T follicular helper cell (primary cell): ENCODE data around the gene SZT2.
A peak's percentile ranks its signal among the peaks of the same experiment; 100 is the strongest.
"Not testable (repeated sequence)": the region's sequence is repeated elsewhere in the genome, so short reads cannot be mapped to it uniquely, and the experiment has no call there.

Experiments
- DNase-seq: peaks from one replicate; pipeline ENCODE4 v3.0.0-alpha.2; 2020; ENCODE audit warnings: low read depth

SZT2 gene

GRCh38 chr1:43454270-43455011 lies 64.7 kb downstream of the SZT2 start:
- peak; percentile 24 for DNase-seq

- DNase-seq: no peak
Observed at GRCh38 chr1:43455213-43455889, 65.7 kb downstream of the SZT2 start.

GRCh38 chr1:43458379-43458778 lies 68.7 kb downstream of the SZT2 start:
- not testable (repeated sequence) for DNase-seq

- no peak for DNase-seq
Observed at GRCh38 chr1:43460988-43461693, 71.4 kb downstream of the SZT2 start.

- no peak for DNase-seq
Observed at GRCh38 chr1:43463479-43463878, 73.8 kb downstream of the SZT2 start.

- DNase-seq: no peak
Observed at GRCh38 chr1:43464681-43465504, 75.2 kb downstream of the SZT2 start.

GRCh38 chr1:43465505-43466067 lies 75.9 kb downstream of the SZT2 start:
- DNase-seq: no peak

GRCh38 chr1:43466403-43466802 lies 76.7 kb downstream of the SZT2 start:
- no peak for DNase-seq

GRCh38 chr1:43468414-43468813 lies 78.7 kb downstream of the SZT2 start:
- DNase-seq: no peak

- no peak for DNase-seq
Observed at GRCh38 chr1:43469932-43470331, 80.2 kb downstream of the SZT2 start.

- no peak for DNase-seq
Observed at GRCh38 chr1:43472087-43472462, 82.4 kb downstream of the SZT2 start.

- not testable (repeated sequence) for DNase-seq
Observed at GRCh38 chr1:43472463-43473151, 82.9 kb downstream of the SZT2 start.

- no peak for DNase-seq
Observed at GRCh38 chr1:43473463-43473862, 83.8 kb downstream of the SZT2 start.

- DNase-seq: not testable (repeated sequence)
Observed at GRCh38 chr1:43475611-43476401, 86.1 kb downstream of the SZT2 start.

GRCh38 chr1:43477716-43478115 lies 88.0 kb downstream of the SZT2 start:
- no peak for DNase-seq

- no peak for DNase-seq
Observed at GRCh38 chr1:43479414-43479813, 89.7 kb downstream of the SZT2 start.

GRCh38 chr1:43481491-43481890 lies 91.8 kb downstream of the SZT2 start:
- DNase-seq: no peak

GRCh38 chr1:43482215-43482614 lies 92.5 kb downstream of the SZT2 start:
- no peak for DNase-seq

GRCh38 chr1:43484367-43484766 lies 94.7 kb downstream of the SZT2 start:
- no peak for DNase-seq

GRCh38 chr1:43488165-43488564 lies 98.5 kb downstream of the SZT2 start:
- DNase-seq: no peak
